Left ventricle myocardium inferior (tissue), 1 donor: ENCODE data around the gene NT5C3A. TPM values are rescaled to one million over a fixed set of nuclear protein-coding genes. Genes with fewer than 3 reads are reported as not detected.
A peak's percentile ranks its signal among the peaks of the same experiment; 100 is the strongest.
"Not testable (repeated sequence)": the region's sequence is repeated elsewhere in the genome, so short reads cannot be mapped to it uniquely, and the experiment has no call there.

ENCODE experiments used
- DNase-seq: peaks from one replicate; pipeline ENCODE4 v3.0.0-alpha.2; 2020
- H3K27ac ChIP-seq: fragments of 200-600 bp; replicated peaks from 2 replicates; pipeline ENCODE4 v1.8.0; 2021
- H3K27me3 ChIP-seq: fragments of 200-600 bp; 2 replicates; pipeline ENCODE4 v1.8.0; 2021; ENCODE audit warnings: low read depth
- H3K36me3 ChIP-seq: fragments of 200-600 bp; 2 replicates; pipeline ENCODE4 v1.8.0; 2021
- H3K4me1 ChIP-seq: fragments of 200-600 bp; 2 replicates; pipeline ENCODE4 v1.8.0; 2021
- H3K4me3 ChIP-seq: fragments of 200-600 bp; 2 replicates; pipeline ENCODE4 v1.8.0; 2021; ENCODE audit warnings: mild to moderate bottlenecking, moderate library complexity
- H3K9me3 ChIP-seq: fragments of 200-600 bp; replicated peaks from 2 replicates; pipeline ENCODE4 v1.8.0; 2021
- CTCF ChIP-seq: fragments of 200-600 bp; IDR thresholded peaks from 2 replicates; pipeline ENCODE4 v1.8.0; 2021; ENCODE audit warnings: antibody characterized with exemption, mild to moderate bottlenecking, borderline replicate concordance
- intact Hi-C: fragments of 100-400 bp; cut with micrococcal nuclease; formaldehyde crosslinking; loops from one replicate; pipeline ENCODE4 v1.11.0; 2022
- total RNA-seq: library from RNA; stranded (reverse); fragmentation: NEBNext Ultra II Directional; extraction: Animal tissue kit (Norgen Biotek cat#: 25700); gene quantifications from one replicate; pipeline ENCODE4 v1.2.1, GENCODE V29; 2021
- donor health status: DM: no; HTN: yes; CAD: no; lungs with severe emphysema.

The NT5C3A gene
- total RNA-seq, 1 donor from 2014 or later: 33.4 TPM

GRCh38 chr7:33107136-33108066, 44.8 kb upstream of the NT5C3A start:
- Histone ChIP-seq H3K9me3 (no peaks in the 10 kb centered on the region), H3K27me3 (no peaks in the 10 kb centered on the region), H3K4me3 (peak overlapping the region; percentile 77), H3K36me3 (peaks cover 12% of the 10 kb centered on the region), H3K4me1 (peaks cover 54% of the 10 kb centered on the region), H3K27ac (peak overlapping the region; percentile 88)
- intact Hi-C loops: no loop called here
- TF ChIP-seq CTCF: peak; percentile 65
- DNase-seq: no peak

GRCh38 chr7:33101906-33102305, 39.3 kb upstream of the NT5C3A start:
- peaks cover 59% of the 10 kb centered on the region for H3K36me3 ChIP-seq
- DNase-seq: no peak
- peaks cover 58% of the 10 kb centered on the region for H3K4me1 ChIP-seq
- no peaks in the 10 kb centered on the region for H3K9me3 ChIP-seq
- H3K27ac ChIP-seq: no peak overlapping the region
- intact Hi-C loops: no loop called here
- H3K4me3 ChIP-seq: no peak overlapping the region
- no peaks in the 10 kb centered on the region for H3K27me3 ChIP-seq
- no peak for TF ChIP-seq CTCF

GRCh38 chr7:33100770-33101169, 38.2 kb upstream of the NT5C3A start:
- TF ChIP-seq CTCF: no peak
- H3K27me3 ChIP-seq: no peaks in the 10 kb centered on the region
- no peaks in the 10 kb centered on the region for H3K9me3 ChIP-seq
- intact Hi-C loops: no loop called here
- peaks cover 46% of the 10 kb centered on the region for H3K4me1 ChIP-seq
- H3K27ac ChIP-seq: no peak overlapping the region
- H3K36me3 ChIP-seq: peaks cover 70% of the 10 kb centered on the region
- DNase-seq: no peak
- H3K4me3 ChIP-seq: no peak overlapping the region

DNA sequence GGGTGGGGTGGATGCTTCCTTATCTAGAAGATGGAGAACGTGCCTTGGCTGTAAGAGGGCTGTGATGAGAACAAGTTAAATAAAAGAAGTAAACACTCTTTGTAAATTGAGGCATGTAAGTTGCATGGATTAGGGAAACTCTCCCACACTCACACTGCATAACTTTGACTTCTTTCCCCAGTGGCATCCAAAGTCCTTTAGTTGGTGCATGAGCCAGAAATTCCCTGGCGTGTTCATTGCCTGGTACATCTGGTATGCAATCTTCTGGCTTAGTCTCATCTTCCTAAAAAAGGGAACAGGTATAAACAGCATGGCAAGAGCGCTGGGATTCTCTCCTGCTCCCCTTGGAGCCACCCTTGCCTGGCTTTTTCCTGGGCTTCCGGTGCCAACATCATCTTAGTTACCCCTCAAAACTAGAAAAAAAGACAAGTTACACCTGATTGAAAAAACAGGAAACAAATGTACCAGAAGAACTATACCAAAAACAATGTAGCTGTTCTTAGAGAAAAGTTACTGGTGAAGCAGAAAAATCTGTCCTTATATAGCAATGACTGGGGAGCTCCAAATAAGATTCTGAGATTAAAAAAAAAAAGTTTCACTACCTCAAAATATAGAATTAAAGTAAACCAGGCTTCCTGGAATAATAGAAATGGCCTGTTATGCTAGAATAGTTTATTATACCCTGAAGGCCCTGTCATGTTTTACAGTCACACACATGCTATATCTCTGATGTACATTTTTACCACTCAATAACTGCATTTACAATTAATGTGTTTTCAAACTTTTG, 36.8 kb upstream of the NT5C3A start:
- peaks cover 38% of the 10 kb centered on the region for H3K4me1 ChIP-seq
- H3K4me3 ChIP-seq: no peak overlapping the region
- peaks cover 83% of the 10 kb centered on the region for H3K36me3 ChIP-seq
- no peak for DNase-seq
- H3K27ac ChIP-seq: peak overlapping the region; percentile 45
- intact Hi-C loops: no loop called here
- no peaks in the 10 kb centered on the region for H3K9me3 ChIP-seq
- no peak for TF ChIP-seq CTCF
- no peaks in the 10 kb centered on the region for H3K27me3 ChIP-seq

- Histone ChIP-seq H3K36me3 (peaks cover 64% of the 10 kb centered on the region), H3K4me1 (peaks cover 20% of the 10 kb centered on the region)
- H3K27ac ChIP-seq, intact Hi-C loops, H3K4me3 ChIP-seq, DNase-seq, H3K27me3 ChIP-seq, H3K9me3 ChIP-seq: not testable (repeated sequence)
These were observed 32.2 kb upstream of the NT5C3A start for GRCh38 chr7:33094745-33095275.
